ENCODE measurements around the gene ING1.
"Not testable (repeated sequence)": the region's sequence is repeated elsewhere in the genome, so short reads cannot be mapped to it uniquely, and the experiment has no call there.

The ING1 gene

GRCh38 chr13:110713642-110713952 lies at the start of gene ING1:
TSS of gene ING1 (plus strand) at chr13:110713700. CDS start at chr13:110714150, 450 bp downstream.
- no peak for DNase-seq

- DNase-seq = no peak
Observed at GRCh38 chr13:110664041-110664440, 49.5 kb upstream of the ING1 start.

GRCh38 chr13:110664673-110665072 lies 48.8 kb upstream of the ING1 start:
- no peak for DNase-seq

GRCh38 chr13:110665491-110666254 lies 47.8 kb upstream of the ING1 start:
- no peak for DNase-seq

- no peak for DNase-seq
Observed at GRCh38 chr13:110666255-110666533, 47.3 kb upstream of the ING1 start.

- no peak for DNase-seq
Observed at GRCh38 chr13:110669036-110669435, 44.5 kb upstream of the ING1 start.

- not testable (repeated sequence) for DNase-seq
Observed at GRCh38 chr13:110669814-110670213, 43.7 kb upstream of the ING1 start.

GRCh38 chr13:110676595-110677587 lies 36.6 kb upstream of the ING1 start:
- no peak for DNase-seq

GRCh38 chr13:110677731-110678545 lies 35.6 kb upstream of the ING1 start:
- no peak for DNase-seq

- no peak for DNase-seq
Observed at GRCh38 chr13:110680852-110681251, 32.6 kb upstream of the ING1 start.

GRCh38 chr13:110681868-110682550 lies 31.5 kb upstream of the ING1 start:
- DNase-seq = no peak

- DNase-seq = no peak
Observed at GRCh38 chr13:110682746-110683145, 30.8 kb upstream of the ING1 start.

GRCh38 chr13:110683203-110683883 lies 30.2 kb upstream of the ING1 start:
- no peak for DNase-seq

- DNase-seq = no peak
Observed at GRCh38 chr13:110683921-110684320, 29.6 kb upstream of the ING1 start.

GRCh38 chr13:110684388-110685056 lies 29.0 kb upstream of the ING1 start:
- DNase-seq = no peak

GRCh38 chr13:110685305-110686020 lies 28.0 kb upstream of the ING1 start:
- DNase-seq = no peak

- no peak for DNase-seq
Observed at GRCh38 chr13:110687736-110688135, 25.8 kb upstream of the ING1 start.

- no peak for DNase-seq
Observed at GRCh38 chr13:110689041-110689440, 24.5 kb upstream of the ING1 start.

GRCh38 chr13:110689711-110690110 lies 23.8 kb upstream of the ING1 start:
- DNase-seq = no peak

- DNase-seq = no peak
Observed at GRCh38 chr13:110690516-110690915, 23.0 kb upstream of the ING1 start.

- DNase-seq = not testable (repeated sequence)
Observed at GRCh38 chr13:110695774-110696173, 17.7 kb upstream of the ING1 start.
